ENCODE results near the gene ADAM19.

The ADAM19 gene

GRCh38 chr5:157502143-157502647 is 73.4 kb downstream of the ADAM19 start:
- no peak overlapping the region for H3K4me3 ChIP-seq (ENCODE audit: low read depth, low read length)
- DNase-seq (ENCODE audit: low read depth), result no peak
- no peak for TF ChIP-seq CTCF (IDR thresholded peaks at IDR 0.05; ENCODE audit: control insufficient read depth, extremely low read depth, insufficient read depth)

GRCh38 chr5:157497875-157498611 is 77.5 kb downstream of the ADAM19 start:
- no peak for DNase-seq (ENCODE audit: low read depth)
- no peak for TF ChIP-seq CTCF (IDR thresholded peaks at IDR 0.05; ENCODE audit: control insufficient read depth, extremely low read depth, insufficient read depth)
- no peak overlapping the region for H3K4me3 ChIP-seq (ENCODE audit: low read depth, low read length)

- DNase-seq (ENCODE audit: low read depth), result no peak
- H3K4me3 ChIP-seq (ENCODE audit: low read depth, low read length), result no peak overlapping the region
- TF ChIP-seq CTCF (IDR thresholded peaks at IDR 0.05; ENCODE audit: control insufficient read depth, extremely low read depth, insufficient read depth), result no peak
Measured at GRCh38 chr5:157496864-157497263, 78.7 kb downstream of the ADAM19 start.

- no peak overlapping the region for H3K4me3 ChIP-seq (ENCODE audit: low read depth, low read length)
- no peak for TF ChIP-seq CTCF (IDR thresholded peaks at IDR 0.05; ENCODE audit: control insufficient read depth, extremely low read depth, insufficient read depth)
- no peak for DNase-seq (ENCODE audit: low read depth)
Measured at GRCh38 chr5:157494178-157494832, 81.3 kb downstream of the ADAM19 start.

GRCh38 chr5:157492886-157493285 is 82.7 kb downstream of the ADAM19 start:
- no peak overlapping the region for H3K4me3 ChIP-seq (ENCODE audit: low read depth, low read length)
- no peak for TF ChIP-seq CTCF (IDR thresholded peaks at IDR 0.05; ENCODE audit: control insufficient read depth, extremely low read depth, insufficient read depth)
- no peak for DNase-seq (ENCODE audit: low read depth)

GRCh38 chr5:157491471-157491995 is 84.0 kb downstream of the ADAM19 start:
- TF ChIP-seq CTCF (IDR thresholded peaks at IDR 0.05; ENCODE audit: control insufficient read depth, extremely low read depth, insufficient read depth), result no peak
- DNase-seq (ENCODE audit: low read depth), result no peak

More at GRCh38 chr5:157491471-157491995, 84.0 kb downstream of the ADAM19 start:
- no peak overlapping the region for H3K4me3 ChIP-seq (ENCODE audit: low read depth, low read length)
